Astrocyte of the cerebellum (primary cell): ENCODE data around the gene BRF1.

Experiments
- DNase-seq: peaks from one replicate; pipeline ENCODE4 v3.0.0-alpha.2; 2011; ENCODE audit warnings: low read depth
- H3K4me3 ChIP-seq: 2 replicates; pipeline ENCODE4 v1.5.1; 2011; ENCODE audit warnings: mild to moderate bottlenecking, low read depth, low read length, moderate library complexity
- CTCF ChIP-seq: IDR thresholded peaks from 2 replicates; pipeline ENCODE4 v1.5.1; 2012; ENCODE audit warnings: low read length, low read depth, moderate library complexity, mild to moderate bottlenecking; ENCODE audit errors: missing control alignments
- in situ Hi-C: cut with HindIII; loops from 2 replicates; pipeline ENCODE4 v1.10.0; 2017; ENCODE audit warnings: low sequenced_read_pairs

BRF1 gene

DNA sequence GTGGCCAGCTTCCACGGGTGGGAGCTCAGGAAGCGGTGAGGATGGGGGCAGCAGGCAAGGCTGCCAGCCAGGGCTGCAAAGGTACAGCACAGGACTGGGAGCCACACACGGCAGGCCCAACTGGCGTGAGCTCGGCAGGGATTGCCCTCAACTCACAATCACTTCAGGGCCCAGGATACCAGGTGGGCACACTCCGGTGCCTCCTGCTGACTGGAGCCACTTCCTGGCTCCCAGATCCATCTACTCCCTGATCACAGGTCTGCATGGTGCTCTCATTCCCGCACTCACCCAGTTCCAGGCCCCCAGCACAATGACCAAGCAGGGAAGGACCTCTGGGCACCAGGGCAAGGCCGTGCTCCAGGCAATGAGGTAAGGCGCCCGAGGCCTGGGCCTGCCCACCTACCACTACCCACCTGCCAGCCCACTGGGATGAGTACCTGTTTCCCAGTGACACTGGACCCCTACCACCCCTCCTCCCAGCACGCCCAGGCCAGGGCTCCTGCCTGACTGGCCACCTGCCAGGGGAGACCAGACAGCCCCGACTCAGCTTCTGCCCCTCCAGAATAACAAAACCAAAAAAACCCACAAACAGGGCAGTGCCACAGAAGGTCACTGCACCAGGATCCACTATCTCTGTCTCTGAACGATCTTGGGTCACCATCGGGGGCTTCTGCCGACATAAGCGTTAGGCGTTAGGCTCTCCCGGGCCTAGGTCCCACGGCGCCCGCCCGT lies 134.1 kb downstream of the BRF1 start:
- no peak for DNase-seq
- H3K4me3 ChIP-seq, result no peak overlapping the region
- no peak for TF ChIP-seq CTCF
- in situ Hi-C loops, result no loop called here

DNA sequence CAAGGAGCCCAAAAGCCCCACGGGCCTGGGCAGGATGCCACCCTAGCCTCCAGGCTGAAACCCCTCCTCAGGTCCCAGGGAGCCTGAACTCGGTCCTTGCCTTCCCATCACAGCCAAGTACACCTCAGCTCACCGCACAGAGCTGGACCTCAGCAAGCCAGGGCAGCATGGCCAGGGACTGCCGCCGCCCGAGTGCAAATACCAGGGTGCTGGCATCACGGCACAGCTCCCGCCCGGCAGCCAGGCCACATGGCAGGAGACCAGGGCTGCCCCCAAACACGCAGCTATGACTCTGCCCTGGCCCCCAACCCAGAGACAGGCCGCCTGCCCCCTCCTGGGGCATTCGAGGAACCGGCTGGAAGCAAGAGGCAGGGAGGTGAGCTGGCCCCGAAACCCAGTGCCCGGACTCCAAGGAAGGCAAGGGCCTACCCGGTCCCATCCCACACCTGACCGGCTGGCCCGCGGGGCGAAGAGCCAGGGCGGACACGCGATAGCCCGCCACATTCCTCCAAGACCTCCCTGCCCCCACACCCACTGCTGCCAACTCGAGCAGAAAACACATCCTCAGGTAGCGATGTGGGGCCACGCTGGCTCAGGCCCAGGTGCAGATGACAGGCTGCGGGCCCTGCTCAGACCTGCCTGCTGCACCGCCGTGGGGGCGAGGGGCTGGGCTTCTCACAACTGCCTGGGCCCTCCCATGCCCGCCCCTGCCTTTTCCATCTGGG lies 134.9 kb downstream of the BRF1 start:
- no peak overlapping the region for H3K4me3 ChIP-seq
- in situ Hi-C loops, result no loop called here
- TF ChIP-seq CTCF, result no peak

GRCh38 chr14:105165134-105165704 lies 135.6 kb downstream of the BRF1 start:
- DNase-seq, result no peak
- in situ Hi-C loops, result no loop called here
- no peak overlapping the region for H3K4me3 ChIP-seq
- TF ChIP-seq CTCF, result no peak

More for the DNA sequence above, 134.9 kb downstream of the BRF1 start:
- no peak for DNase-seq

DNA sequence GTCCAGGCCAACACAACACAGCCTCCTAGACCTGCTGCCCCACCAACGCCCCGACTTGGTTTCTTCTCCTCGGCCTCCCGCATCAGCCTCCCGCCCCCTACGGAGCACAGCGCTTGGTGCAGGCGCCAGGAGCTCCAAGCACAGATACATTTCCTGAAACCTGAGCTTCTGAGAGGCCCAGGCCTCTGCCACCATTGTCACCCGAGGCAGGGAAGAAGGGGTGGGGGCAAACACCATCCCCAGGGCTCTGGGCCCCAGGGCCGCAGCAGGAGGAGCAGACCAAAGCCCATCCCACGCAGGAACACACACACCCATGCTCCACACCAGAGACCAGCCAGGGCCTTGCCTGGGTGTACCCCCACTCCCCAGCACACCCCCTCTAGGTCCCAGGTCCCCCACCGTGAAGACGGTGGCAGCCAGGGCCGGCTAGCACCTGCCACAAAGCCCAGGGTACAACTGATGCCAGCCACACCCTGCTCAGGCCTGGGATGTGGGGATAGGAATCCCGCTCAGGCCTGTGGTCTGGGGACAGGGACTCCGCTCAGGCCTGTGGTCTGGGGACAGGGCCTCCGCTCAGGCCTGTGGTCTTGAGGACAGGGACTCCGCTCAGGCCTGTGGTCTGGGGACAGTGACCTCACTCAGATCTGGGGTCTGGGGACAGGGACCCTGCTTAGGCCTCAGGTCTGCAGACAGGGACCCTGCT lies 137.6 kb downstream of the BRF1 start:
- in situ Hi-C loops, result no loop called here
- no peak for DNase-seq
- H3K4me3 ChIP-seq, result no peak overlapping the region
- no peak for TF ChIP-seq CTCF

- H3K4me3 ChIP-seq, result no peak overlapping the region
- in situ Hi-C loops, result no loop called here
- DNase-seq, result no peak
- TF ChIP-seq CTCF, result no peak
Observed at GRCh38 chr14:105162669-105162979, 138.2 kb downstream of the BRF1 start.

DNA sequence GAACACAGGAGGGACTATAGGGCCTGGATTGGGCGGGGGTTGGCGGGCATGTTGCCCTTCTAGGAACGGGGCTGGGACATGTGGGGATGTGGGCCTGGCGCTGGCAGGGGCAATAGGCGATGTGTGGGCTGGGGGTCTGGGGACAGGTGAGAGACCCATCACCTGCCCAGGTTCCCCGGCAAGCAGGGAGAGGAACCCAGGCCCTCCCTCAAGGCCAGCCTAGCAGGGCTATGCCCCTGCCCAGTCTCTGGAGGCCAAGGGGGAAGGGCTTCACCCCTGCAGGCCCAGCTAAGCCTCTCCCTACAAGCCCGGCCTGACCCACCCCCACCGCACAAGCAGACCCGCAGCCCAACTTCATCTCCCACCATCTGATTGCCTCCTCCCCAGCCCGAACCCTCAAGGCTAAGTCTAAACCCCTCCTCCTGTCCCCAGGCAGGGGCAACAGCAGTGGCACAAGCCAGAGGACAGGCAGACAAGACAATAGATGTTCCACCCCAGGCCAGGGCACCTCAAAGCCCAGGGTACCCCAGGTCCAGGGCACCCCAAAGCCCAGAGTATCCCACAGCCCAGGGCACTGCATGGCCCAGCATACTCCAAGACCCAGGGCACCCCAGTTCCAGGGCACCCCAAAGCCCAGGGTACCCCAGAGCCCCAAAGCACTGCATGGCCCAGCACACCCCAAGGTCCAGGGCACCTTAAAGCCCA lies 138.7 kb downstream of the BRF1 start:
- H3K4me3 ChIP-seq, result no peak overlapping the region
- in situ Hi-C loops, result no loop called here
- TF ChIP-seq CTCF, result no peak
- DNase-seq, result no peak
